ENCODE data around the gene SEC24C.
"Not testable (repeated sequence)": the region's sequence is repeated elsewhere in the genome, so short reads cannot be mapped to it uniquely, and the experiment has no call there.

SEC24C gene

DNA sequence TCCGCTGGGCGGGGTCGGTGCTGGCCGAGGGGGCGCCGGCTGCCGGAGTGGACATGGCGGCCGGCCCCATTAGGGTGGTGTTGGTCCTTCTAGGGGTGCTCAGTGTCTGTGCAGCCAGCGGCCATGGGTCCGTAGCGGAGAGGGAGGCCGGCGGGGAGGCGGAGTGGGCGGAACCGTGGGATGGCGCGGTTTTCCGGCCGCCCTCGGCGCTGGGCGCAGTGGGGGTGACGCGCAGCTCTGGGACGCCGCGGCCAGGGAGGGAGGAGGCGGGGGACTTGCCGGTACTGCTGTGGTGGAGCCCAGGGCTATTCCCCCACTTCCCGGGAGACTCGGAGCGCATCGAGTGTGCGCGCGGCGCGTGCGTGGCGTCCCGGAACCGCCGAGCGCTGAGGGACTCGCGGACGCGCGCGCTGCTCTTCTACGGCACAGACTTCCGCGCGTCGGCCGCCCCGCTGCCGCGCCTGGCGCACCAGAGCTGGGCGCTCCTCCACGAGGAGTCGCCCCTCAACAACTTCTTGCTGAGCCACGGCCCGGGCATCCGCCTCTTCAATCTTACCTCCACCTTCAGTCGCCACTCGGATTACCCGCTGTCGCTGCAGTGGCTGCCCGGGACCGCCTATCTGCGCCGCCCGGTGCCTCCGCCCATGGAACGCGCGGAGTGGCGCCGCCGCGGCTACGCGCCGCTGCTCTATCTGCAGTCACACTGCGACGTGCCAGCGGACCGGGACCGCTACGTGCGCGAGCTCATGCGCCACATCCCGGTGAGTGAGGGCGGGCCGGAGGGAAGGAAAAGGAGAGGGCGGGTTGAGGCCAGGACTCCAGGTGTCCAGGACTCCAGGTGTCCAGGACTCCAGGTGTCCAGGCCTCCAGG lies 28.3 kb downstream of the SEC24C start:
- peak; percentile 80 for DNase-seq

DNA sequence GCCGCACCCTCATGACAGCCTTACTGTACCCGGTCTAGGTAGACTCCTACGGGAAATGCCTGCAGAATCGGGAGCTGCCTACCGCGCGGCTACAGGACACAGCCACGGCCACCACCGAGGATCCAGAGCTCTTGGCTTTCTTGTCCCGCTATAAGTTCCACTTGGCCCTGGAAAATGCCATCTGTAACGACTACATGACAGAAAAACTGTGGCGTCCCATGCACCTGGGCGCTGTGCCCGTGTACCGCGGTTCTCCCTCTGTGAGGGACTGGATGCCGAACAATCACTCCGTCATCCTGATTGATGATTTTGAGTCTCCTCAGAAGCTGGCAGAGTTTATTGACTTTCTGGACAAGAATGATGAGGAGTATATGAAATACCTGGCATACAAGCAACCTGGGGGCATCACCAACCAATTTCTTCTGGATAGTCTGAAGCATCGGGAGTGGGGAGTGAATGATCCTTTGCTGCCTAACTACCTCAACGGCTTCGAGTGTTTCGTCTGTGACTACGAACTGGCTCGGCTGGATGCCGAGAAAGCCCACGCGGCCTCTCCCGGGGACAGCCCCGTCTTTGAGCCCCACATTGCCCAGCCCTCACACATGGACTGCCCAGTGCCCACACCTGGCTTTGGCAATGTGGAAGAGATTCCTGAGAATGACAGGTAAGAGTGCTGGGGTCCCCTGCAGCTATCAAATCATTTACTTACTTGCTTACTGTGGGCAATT lies 29.1 kb downstream of the SEC24C start:
- DNase-seq: no peak

DNA sequence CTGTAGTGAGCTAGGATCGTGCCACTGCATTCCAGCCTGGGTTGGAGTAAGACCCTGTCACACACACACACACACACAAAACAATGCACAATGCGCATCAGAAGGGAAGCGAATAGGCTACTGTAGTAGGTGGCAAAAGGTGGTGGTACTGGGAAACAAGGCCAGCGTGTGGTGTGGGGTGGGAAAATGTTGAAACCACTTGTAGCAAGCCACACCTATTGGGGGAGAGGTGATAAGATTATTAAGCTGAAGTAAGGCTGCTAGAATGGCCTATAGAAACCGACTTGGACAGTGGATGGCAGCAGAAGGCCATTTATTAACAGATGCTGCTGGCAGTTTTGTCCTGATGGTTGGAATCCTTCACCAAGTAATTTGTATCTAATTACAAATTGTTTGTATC lies 30.5 kb downstream of the SEC24C start:
- no peak for DNase-seq

DNA sequence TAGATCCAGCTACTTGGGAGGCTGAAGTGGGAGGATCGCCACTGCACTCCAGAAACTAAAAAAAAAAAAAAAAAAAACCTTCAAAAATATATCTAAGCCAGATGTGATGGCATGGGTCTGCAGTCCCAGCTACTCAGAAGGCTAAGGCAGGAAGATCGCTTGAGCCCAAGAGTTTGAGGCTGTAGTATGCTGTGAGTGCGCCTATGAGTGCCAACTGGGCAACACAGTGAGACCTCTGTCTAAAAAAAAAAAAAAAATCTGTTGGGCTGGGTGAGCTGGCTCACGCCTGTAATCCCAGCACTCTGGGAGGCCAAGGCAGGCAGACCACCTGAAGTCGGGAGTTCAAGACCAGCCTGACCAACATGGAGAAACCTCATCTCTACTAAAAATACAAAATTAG lies 34.8 kb downstream of the SEC24C start:
- no peak for DNase-seq

DNA sequence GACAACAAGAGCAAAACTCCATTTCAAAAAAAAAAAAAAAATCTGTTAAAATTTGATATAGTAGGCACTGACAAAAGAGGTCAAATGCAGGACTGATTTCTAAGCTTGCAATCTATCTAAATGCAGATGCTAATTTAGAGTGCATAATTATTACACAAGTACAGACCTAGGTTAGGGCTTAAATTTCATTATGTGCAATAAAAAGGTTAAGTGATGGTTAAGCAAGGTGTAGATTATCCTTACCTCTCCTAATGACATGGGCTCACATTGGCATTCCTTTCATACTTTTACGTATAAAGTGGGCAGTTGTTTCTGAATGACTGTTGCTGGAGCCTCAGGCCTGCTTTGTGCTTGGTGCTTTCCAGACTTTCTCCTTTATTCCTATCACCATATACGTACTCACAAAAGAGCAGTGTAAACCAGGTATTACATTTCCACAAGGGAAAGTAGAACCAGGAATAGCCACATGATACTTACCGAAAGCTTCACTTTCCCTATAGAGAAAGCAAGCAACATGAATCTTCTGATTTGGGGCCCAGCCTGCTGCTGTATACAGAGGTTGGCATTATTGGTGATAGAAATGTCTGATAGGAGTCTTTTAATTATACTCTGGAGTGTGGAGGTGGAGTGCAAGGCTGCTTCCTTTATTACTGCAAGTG lies 35.5 kb downstream of the SEC24C start:
- no peak for DNase-seq

DNA sequence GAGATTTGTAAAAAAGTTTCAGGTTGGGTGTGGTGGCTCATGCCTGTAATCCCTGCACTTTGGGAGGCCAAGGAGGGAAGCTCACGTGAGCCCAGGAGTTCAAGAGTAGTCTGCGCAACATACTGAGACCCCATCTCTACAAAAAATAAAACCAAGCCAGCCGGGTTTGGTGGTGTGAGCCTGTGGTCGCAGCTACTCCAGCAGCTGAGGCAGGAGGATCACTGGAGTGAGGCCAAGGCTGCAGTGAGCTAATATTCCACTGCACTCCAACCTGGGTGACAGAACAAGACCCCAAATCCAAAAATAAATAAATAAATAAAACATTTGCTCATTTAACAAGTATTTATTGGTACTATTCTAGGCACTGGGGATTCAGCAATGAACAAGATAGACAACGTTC lies 36.1 kb downstream of the SEC24C start:
- no peak for DNase-seq

DNA sequence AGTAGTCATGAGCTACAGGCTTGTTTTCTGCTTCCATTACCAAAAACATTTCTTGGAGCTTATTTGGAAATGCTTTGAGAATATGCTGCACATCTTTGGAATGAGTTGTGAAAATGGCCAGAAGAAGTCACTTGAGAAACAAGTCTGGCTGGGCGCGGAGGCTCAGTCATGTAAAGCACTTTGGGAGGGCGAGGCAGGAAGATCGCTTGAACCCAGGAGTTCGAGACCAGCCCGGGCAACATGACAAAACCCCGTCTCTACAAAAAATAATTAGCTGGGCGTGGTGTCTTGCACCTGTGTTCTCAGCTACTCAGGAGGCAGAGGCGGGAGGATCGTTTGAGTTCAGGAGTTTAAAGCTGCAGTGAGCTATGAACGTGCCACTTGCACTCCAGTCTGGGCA lies 36.8 kb downstream of the SEC24C start:
- DNase-seq: no peak

DNA sequence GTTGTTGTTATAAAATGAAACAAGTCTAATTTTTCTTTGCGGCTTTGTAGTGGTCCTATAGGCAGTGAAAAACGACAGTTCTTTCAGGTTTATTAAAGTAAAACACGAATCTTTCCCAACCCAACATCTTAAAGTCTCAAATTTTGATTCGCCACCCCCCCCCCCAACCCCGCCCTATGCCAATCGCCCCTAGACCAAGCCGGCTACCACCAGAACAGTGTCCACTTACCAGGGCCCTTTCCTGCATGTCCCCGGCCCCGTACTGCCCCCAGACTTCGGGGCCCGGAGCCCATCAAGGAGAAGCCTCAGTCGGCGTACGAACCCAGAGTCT lies 37.3 kb downstream of the SEC24C start:
- no peak for DNase-seq

DNA sequence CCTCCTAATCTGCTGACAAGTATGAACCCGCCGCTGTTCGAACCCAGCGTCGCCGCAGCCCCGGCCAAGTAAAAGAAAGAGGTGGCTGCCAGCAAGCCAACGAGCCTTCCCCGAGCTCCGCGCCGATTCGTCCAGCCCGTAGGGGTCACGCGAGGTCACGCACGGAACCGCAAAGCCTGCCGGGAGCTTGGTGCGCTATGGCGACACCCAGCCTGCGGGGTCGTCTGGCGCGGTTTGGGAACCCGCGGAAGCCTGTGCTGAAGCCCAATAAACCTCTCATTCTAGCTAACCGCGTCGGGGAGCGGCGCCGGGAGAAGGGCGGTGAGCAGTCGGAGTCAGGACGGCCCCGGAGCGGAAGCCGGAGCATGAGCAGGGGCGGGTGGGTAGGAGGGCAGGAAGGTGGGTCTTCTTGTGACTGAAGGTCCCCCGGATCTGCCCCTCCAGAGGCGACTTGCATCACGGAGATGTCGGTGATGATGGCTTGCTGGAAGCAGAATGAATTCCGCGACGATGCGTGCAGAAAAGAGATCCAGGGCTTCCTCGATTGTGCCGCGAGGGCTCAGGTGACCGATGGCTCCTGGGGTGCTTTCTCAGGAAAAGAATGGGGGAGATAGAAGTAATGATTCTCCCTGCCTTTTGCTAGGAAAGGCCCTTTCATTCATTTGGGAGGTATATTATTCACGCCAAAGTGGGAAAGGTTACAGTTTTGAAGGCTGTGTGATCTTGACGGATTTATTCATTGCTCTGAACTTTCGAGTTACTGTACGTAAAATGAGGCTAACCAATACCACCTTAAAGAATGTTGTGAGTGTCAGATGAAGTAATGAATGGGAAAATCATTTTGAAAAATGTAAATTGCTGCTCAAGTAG lies 37.9 kb downstream of the SEC24C start, which contains the start of gene CHCHD1:
CHCHD1 (plus strand) TSS at position 170 of the 870 bp plus-strand sequence; CDS start at position 198, 28 bp downstream.
- peak; percentile 76 for DNase-seq

DNA sequence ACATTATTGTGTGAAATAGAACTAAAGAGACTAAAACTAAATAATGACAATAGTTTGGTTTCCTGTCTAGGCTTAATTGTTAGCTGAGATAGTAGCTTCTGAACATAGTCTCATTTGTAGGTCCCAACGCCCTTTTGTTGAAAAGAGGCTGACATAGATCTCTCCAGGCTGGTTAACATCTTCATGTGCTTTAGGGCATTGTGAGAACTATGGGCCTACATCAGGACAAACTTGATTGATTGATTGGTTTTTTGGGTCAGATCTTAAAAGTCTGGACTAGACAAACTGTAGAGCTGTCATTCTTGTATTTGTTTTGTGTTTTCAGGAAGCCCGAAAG lies 38.5 kb downstream of the SEC24C start:
- no peak for DNase-seq

DNA sequence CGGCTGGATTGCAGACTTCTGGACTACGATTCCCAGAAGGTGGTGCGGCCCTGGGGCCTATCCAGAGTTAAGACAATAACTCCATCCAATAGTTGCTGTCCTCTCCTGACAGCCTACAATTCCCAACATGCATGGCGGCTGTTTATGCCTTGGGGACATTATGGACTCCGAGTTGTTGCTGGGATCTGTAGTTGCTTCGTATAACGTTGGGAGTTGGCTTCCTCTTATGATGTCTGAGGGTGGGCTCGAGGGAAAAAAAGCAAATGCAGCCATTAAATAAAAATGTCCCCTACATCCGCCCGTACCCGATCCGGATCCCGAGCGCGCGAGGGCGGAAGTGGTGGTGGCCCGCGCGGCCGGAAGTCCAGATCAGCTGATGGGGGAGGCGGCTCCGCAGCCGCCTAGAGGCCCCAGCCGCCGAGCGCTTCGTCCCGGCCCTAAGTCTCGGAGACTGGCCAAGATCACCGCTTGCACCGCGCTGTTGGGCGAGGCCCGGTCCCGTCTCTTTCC lies 41.1 kb downstream of the SEC24C start, which contains the start of gene ZSWIM8:
ZSWIM8 (plus strand) TSS at position 396 of the 510 bp plus-strand sequence. CDS start 273 bp downstream, outside the sequence.
- peak; percentile 89 for DNase-seq

DNA sequence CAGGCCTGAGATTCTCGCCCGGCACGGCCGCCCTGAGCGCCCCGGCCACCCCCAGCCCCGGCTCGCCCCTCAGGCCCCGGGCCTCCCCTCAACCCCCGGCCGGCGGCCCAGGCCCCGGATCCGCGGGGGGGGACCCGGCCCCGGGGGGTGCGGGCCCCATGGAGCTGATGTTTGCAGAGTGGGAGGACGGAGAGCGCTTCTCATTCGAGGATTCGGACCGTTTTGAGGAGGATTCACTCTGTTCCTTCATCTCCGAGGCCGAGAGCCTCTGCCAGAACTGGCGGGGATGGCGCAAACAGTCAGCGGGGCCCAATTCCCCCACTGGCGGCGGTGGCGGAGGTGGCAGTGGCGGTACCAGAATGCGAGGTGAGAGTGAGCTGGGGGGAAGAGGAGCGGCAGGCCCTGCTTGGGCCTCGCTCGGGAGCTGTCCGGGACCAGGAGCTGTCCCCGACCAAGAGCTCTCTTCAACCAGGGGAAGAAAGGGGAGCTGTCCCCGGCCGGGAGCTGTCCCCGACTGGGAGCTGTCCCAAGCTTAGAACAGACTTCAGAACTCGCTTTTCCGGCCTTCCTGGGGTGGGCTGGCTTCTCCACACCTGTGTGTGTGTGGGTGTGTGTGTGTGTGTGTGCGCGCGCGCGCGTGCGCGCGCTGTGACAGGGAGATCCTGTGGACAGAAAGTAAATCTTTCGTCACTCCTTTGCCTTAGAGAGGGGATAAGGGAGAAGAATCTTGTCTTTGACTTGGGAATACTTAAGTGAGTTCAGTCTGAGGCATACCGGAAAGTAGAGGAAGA lies 41.7 kb downstream of the SEC24C start:
- DNase-seq: no peak

DNA sequence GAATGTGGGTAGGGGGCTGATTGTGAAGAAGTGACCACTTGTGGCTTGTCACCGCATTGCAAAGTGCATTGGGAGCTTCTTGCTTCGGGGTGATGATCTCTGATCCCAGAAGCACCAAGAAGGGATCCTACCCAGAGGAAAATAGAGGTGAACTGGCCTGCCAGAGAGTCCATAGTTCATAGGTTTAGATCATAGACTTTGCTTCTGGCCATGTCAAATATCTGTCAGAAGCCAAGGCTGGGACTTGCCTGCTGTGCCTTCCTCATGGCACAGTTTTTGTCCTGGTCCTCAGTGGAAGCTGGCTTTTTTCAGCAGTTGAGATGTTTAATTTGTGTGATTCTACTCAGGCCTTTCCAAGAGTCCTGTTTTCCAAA lies 42.3 kb downstream of the SEC24C start:
- no peak for DNase-seq

DNA sequence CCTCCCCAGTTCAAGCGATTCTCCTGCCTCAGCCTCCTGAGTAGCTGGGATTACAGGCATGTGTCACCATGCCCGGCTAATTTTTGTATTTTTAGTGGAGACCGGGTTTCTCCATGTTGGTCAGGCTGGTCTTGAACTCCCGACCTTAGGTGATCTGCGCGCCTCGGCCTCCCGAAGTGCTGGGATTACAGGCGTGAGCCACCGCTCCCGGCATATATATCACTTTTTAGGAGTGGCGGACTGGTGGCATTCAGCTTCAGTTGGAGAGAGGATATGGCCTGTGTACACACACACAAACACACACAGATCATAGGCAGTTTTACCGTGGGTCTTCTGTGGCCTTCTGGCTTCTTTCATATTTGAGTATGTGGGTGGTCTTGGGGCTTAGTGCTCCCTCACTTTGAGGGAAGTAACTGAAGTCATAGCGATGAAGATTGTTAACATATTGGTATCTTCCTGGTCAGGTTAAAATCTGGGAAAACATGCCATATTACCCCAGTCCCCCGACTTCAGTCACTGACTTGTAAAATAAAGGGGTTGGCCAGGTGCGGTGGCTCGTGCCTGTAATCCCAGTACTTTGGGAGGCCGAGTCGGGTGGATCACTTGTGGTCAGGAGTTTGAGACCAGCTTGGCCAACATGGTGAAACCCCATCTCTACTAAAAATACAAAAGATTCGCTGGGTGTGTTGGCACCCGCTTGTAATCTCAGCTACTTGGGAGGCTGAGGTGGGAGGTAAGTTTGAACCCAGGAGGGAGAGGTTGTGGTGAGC lies 43.0 kb downstream of the SEC24C start:
- not testable (repeated sequence) for DNase-seq

DNA sequence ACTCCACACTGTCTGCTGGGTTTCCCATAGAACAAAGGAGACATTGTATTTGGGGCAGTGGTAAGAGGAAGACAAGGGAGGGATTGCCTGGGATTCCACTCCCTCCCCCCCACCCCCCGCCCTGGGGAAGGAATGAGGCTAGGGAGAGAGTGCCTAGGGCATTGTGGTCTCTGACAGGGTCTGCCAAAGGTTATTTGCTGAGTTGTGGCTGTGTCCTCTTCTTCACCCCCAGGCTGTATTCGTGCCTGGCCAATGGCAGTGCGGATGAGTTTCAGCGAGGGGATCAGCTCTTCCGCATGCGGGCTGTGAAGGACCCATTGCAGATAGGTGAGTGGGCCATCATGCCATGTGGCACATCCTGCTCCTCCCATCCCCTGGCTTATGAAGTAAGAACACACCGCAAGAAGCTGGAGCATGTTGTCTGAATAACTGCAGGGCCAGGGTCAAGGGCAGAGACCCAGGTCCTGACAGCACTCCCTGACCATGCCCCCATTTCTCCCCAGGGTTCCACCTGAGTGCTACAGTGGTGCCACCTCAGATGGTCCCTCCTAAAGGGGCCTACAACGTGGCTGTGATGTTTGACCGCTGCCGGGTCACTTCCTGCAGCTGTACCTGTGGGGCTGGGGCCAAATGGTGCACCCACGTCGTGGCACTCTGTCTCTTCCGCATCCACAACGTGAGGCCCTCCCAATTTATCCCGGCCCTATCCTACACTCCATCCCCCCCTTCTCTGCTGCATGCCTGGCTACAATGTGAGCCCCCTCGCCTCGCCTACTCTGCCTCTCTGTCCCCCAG lies 44.9 kb downstream of the SEC24C start:
- DNase-seq: no peak

DNA sequence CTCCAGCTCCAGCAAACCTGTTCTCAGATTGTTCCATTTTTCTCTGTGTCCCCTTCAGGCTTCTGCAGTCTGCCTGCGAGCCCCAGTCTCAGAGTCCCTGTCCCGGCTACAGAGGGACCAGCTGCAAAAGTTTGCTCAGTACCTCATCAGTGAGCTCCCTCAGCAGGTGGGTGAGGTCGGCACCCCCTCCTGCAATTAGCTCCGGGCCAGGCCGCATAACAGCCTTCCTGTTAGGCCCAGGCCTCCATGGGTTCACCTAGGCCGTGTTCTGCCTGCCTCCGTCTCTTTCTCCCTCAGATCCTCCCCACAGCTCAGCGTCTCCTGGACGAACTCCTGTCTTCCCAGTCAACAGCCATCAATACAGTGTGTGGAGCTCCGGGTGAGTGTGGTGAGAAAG lies 45.5 kb downstream of the SEC24C start:
- no peak for DNase-seq

DNA sequence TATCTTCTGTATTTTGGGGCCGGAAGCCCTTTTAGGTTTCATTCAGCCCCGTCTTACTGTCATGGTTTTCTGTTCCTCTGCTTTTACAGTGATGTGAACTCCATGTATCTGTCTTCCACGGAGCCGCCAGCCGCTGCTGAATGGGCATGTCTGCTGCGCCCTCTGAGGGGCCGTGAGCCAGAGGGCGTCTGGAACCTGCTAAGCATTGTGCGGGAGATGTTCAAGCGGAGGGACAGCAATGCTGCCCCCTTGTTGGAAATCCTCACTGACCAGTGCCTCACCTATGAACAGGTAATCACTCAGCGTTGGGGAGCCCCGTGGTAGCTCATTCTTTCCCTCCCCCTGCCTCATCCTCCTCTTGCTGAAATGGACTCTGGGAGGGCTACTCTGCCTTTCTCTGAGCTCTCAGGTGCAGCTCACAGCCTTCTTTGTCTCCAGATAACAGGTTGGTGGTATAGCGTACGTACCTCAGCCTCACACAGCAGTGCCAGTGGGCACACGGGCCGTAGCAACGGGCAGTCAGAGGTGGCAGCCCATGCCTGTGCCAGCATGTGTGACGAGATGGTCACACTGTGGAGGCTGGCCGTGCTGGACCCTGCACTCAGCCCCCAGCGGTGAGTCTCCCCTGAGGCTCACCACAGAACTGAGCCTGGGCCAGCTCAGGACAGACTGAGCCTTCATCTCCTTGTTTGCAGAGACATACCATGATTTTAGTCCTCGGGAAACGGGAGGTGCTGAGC lies 46.9 kb downstream of the SEC24C start:
- DNase-seq: no peak

DNA sequence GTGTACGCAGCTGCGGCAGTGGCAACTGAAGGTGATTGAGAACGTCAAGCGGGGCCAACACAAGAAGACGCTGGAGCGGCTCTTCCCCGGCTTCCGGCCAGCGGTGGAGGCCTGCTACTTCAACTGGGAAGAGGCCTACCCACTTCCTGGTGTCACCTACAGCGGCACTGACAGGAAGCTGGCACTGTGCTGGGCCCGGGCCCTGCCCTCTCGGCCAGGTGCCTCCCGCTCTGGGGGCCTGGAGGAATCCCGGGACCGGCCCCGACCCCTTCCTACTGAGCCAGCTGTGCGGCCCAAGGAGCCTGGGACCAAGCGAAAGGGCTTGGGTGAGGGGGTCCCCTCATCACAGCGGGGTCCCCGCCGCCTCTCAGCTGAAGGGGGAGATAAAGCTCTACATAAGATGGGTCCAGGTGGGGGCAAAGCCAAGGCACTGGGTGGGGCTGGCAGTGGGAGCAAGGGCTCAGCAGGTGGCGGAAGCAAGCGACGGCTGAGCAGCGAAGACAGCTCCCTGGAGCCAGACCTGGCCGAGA lies 47.8 kb downstream of the SEC24C start:
- DNase-seq: no peak

DNA sequence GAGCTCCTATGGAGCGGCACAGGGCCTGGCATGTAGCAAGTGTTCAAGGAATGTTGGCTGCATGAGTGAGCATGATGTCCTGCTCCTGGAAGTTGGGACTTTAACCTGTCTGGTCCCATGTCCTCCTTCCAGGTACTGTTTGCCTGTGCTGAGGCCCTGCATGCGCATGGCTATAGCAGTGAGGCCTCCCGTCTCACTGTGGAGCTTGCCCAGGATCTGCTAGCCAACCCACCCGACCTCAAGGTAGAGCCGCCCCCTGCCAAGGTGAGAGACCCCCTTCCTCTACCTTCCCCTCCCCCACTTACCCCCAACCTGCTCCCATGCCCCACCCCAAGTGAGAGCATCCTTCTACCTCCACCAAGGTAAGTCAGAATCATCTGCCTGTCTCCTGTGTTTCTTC lies 49.3 kb downstream of the SEC24C start:
- no peak for DNase-seq
